ENCODE results near the gene TMEM245.

- TF ChIP-seq CTCF (IDR thresholded peaks at IDR 0.05): no peak
- TF ChIP-seq POLR2A (IDR thresholded peaks at IDR 0.05): no peak
These were observed 46.5 kb upstream of the TMEM245 start for GRCh38 chr9:109166171-109166770.

Measured in testis (tissue), 2 donors.